Esophagus muscularis mucosa (tissue), 3 donors: Measurements from ENCODE around the gene GRPR.

Source experiments
- POLR2A ChIP-seq: fragments of 450-650 bp; IDR thresholded peaks from one replicate; pipeline ENCODE4 v1.6.1; 2017; ENCODE audit warnings: antibody characterized with exemption, moderate library complexity, mild to moderate bottlenecking, low read depth
- POLR2AphosphoS5 ChIP-seq, 2 donors: sonication (generic); formaldehyde crosslinking; IDR thresholded peaks; one replicate each; pipeline ENCODE4 v1.6.1; 2017; ENCODE audit warnings: antibody characterized with exemption in 2 of 2
- TF ChIP-seq, protein P1 (sequence below), 3 experiments: fragments of 200-600 bp in 2 of 3; fragments of 450-650 bp in 1 of 3; sonication (generic) in 2 of 3; IDR thresholded peaks; one replicate each; pipeline ENCODE4 v1.5.1; 2017 to 2019; ENCODE audit warnings: antibody characterized with exemption in 3 of 3, mild to moderate bottlenecking in 2 of 3, moderate library complexity in 1 of 3

DNA sequence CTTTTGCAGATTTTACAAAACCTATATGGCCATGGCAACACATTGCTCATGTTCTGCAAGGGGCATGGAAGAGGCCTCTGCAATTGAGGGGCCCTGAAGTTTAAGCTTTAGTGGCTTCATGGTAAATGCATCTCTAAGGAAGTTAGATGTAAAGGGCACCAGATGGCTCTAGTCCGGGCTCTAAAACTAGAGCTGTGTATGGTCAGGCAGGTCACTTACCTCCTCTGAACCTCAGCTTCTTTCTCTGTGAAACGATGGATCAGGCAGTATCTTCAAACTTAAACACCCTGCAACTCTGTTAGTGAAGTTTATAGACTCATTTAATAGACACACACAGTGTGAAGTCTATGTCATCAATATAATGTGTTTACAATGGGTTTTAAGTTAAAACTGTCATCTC lies 53.9 kb downstream of the GRPR start:
- TF ChIP-seq POLR2A (no peak), POLR2AphosphoS5 (IDR thresholded peaks at IDR 0.05) (no peak)
- TF ChIP-seq, protein P1, sequence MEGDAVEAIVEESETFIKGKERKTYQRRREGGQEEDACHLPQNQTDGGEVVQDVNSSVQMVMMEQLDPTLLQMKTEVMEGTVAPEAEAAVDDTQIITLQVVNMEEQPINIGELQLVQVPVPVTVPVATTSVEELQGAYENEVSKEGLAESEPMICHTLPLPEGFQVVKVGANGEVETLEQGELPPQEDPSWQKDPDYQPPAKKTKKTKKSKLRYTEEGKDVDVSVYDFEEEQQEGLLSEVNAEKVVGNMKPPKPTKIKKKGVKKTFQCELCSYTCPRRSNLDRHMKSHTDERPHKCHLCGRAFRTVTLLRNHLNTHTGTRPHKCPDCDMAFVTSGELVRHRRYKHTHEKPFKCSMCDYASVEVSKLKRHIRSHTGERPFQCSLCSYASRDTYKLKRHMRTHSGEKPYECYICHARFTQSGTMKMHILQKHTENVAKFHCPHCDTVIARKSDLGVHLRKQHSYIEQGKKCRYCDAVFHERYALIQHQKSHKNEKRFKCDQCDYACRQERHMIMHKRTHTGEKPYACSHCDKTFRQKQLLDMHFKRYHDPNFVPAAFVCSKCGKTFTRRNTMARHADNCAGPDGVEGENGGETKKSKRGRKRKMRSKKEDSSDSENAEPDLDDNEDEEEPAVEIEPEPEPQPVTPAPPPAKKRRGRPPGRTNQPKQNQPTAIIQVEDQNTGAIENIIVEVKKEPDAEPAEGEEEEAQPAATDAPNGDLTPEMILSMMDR (IDR thresholded peaks at IDR 0.05) = no peak
